WTC11 (cell line): ENCODE data around the gene KCNK4.

Experiments
- CTCF ChIP-seq: fragments of 200-600 bp; IDR thresholded peaks from 2 replicates; pipeline ENCODE4 v1.8.0; 2022; ENCODE audit warnings: antibody characterized with exemption
- ETV6 ChIP-seq: sonication (generic); formaldehyde crosslinking; IDR thresholded peaks from 2 replicates; pipeline ENCODE4 v1.8.1; 2022; ENCODE audit warnings: mild to moderate bottlenecking, missing genetic modification reagents
- JUN ChIP-seq: sonication (generic); formaldehyde crosslinking; IDR thresholded peaks from 2 replicates; pipeline ENCODE4 v1.8.0; 2023; ENCODE audit warnings: mild to moderate bottlenecking, missing genetic modification reagents
- PREB ChIP-seq: sonication (generic); formaldehyde crosslinking; IDR thresholded peaks from 2 replicates; pipeline ENCODE4 v1.8.1; 2022; ENCODE audit warnings: mild to moderate bottlenecking, missing genetic modification reagents, moderate library complexity, borderline replicate concordance
- TCF7 ChIP-seq: sonication (generic); formaldehyde crosslinking; IDR thresholded peaks from 2 replicates; pipeline ENCODE4 v1.8.0; 2022; ENCODE audit warnings: mild to moderate bottlenecking, low read depth, missing genetic modification reagents, moderate library complexity
- TEAD1 ChIP-seq: sonication (generic); formaldehyde crosslinking; IDR thresholded peaks from 2 replicates; pipeline ENCODE4 v1.8.0; 2022; ENCODE audit warnings: mild to moderate bottlenecking, missing genetic modification reagents
- TEAD4 ChIP-seq: sonication (generic); formaldehyde crosslinking; IDR thresholded peaks from 2 replicates; pipeline ENCODE4 v1.8.0; 2022; ENCODE audit warnings: mild to moderate bottlenecking, missing genetic modification reagents
- USF2 ChIP-seq: sonication (generic); formaldehyde crosslinking; IDR thresholded peaks from 2 replicates; pipeline ENCODE4 v1.8.1; 2023; ENCODE audit warnings: mild to moderate bottlenecking, missing genetic modification reagents, moderate library complexity
- ZBTB43 ChIP-seq: sonication (generic); formaldehyde crosslinking; IDR thresholded peaks from 2 replicates; pipeline ENCODE4 v1.8.1; 2023; ENCODE audit warnings: mild to moderate bottlenecking, missing genetic modification reagents

- no peak for TF ChIP-seq CTCF
- no peak for TF ChIP-seq ETV6
- TF ChIP-seq PREB (CRISPR knock-in tag), result no peak
- no peak for TF ChIP-seq TEAD1 (CRISPR knock-in tag)
- TF ChIP-seq TEAD4 (CRISPR knock-in tag), result no peak
- TF ChIP-seq ZBTB43 (CRISPR knock-in tag), result no peak
- TF ChIP-seq TCF7, result no peak
- no peak for TF ChIP-seq USF2 (CRISPR knock-in tag)
- no peak for TF ChIP-seq JUN
Measured at GRCh38 chr11:64262271-64263002, 28.7 kb upstream of the KCNK4 start.
